Panc1 (cell line): ENCODE data around the gene PHC2. TPM values are rescaled to one million over a fixed set of nuclear protein-coding genes. Genes with fewer than 3 reads are reported as not detected.

Experiments
- ATAC-seq: fragments of 200-7000 bp; cut with Tn5 transposase; 2 replicates; pipeline ENCODE4 v1.9.1; 2020; ENCODE audit warnings: mild to moderate bottlenecking, moderate library complexity
- BruUV-seq: library from RNA; stranded (reverse); fragments of 400-500 nt; replicated peaks from 2 replicates; lab custom pipeline; 2021; lab: Mats Ljungman, UMichigan
- CTCF ChIA-PET: fragments of 300-600 bp; sonication (Branson Sonifier 250); formaldehyde crosslinking; loops from one replicate; lab custom pipeline; 2022; ENCODE audit warnings: antibody characterized with exemption; lab: Charles Lee
- POLR2A ChIA-PET: fragments of 300-600 bp; sonication (Branson Sonifier 250); formaldehyde crosslinking; loops from one replicate; lab custom pipeline; 2022; ENCODE audit warnings: antibody characterized with exemption; lab: Charles Lee
- DNase-seq: peaks from one replicate; pipeline ENCODE4 v3.0.0-alpha.2; 2010; ENCODE audit warnings: low read depth, low spot score
- H3K27ac ChIP-seq: 2 replicates; pipeline ENCODE4 v1.5.1; 2011; ENCODE audit warnings: mild to moderate bottlenecking, low read length, inconsistent platforms
- H3K27me3 ChIP-seq: fragments of 200-500 bp; sonication (Bioruptor generic); 2 replicates; pipeline ENCODE4 v1.6.0; 2014; ENCODE audit warnings: low read length, inconsistent platforms; ENCODE audit not compliant: control insufficient read depth, insufficient read depth
- H3K36me3 ChIP-seq: fragments of 200-500 bp; sonication (Bioruptor generic); 2 replicates; pipeline ENCODE4 v1.5.1; 2014; ENCODE audit warnings: inconsistent platforms, mild to moderate bottlenecking, low read length, moderate library complexity; ENCODE audit not compliant: control insufficient read depth, insufficient read depth
- H3K4me1 ChIP-seq: 2 replicates; pipeline ENCODE4 v1.5.1; 2011; ENCODE audit warnings: inconsistent platforms, mild to moderate bottlenecking, low read length, moderate library complexity; ENCODE audit not compliant: control insufficient read depth, insufficient read depth
- H3K4me3 ChIP-seq, 2 experiments: 2 replicates each; pipeline ENCODE4 v1.5.1; 2011 to 2012; ENCODE audit warnings: low read depth in 2 of 2, low read length in 2 of 2, mild to moderate bottlenecking in 2 of 2, inconsistent platforms in 1 of 2, moderate library complexity in 1 of 2
- H3K9me3 ChIP-seq: fragments of 200-500 bp; sonication (Bioruptor generic); 2 replicates; pipeline ENCODE4 v1.5.1; 2014; ENCODE audit warnings: low read depth, mild to moderate bottlenecking, inconsistent platforms, low read length, moderate library complexity; ENCODE audit not compliant: control insufficient read depth, insufficient read depth
- CTCF ChIP-seq: fragments of 450-650 bp; IDR thresholded peaks from 2 replicates; pipeline ENCODE4 v1.5.1; 2017; ENCODE audit warnings: mild to moderate bottlenecking
- POLR2AphosphoS5 ChIP-seq: IDR thresholded peaks from 2 replicates; pipeline ENCODE4 v1.6.1; 2012; ENCODE audit warnings: mild to moderate bottlenecking, low read depth, low read length, moderate library complexity
- REST ChIP-seq, 2 experiments: IDR thresholded peaks; 2 replicates each; pipeline ENCODE4 v1.6.1; 2011 to 2012; ENCODE audit warnings: low read depth in 2 of 2, control low read depth in 1 of 2, low read length in 1 of 2, mild to moderate bottlenecking in 1 of 2, moderate library complexity in 1 of 2; ENCODE audit not compliant: insufficient read depth in 1 of 2
- SIN3A ChIP-seq: IDR thresholded peaks from 2 replicates; pipeline ENCODE4 v1.6.1; 2012; ENCODE audit warnings: low read depth, mild to moderate bottlenecking, low read length, moderate library complexity, borderline replicate concordance; ENCODE audit not compliant: insufficient read depth
- TCF7L2 ChIP-seq: IDR thresholded peaks from 2 replicates; pipeline ENCODE4 v1.6.1; 2011; ENCODE audit warnings: mild to moderate bottlenecking, low read depth, low read length, inconsistent platforms
- in situ Hi-C: cut with HindIII; loops from 2 replicates; pipeline ENCODE4 v1.10.0; 2016; ENCODE audit warnings: low sequenced_read_pairs, low pct_unique_long_range_greater_than_20kb
- intact Hi-C: fragments of 100-400 bp; cut with micrococcal nuclease; formaldehyde crosslinking; loops from one replicate; pipeline ENCODE4 v1.10.0; 2022; ENCODE audit not compliant: unreplicated experiment
- total RNA-seq: library from RNA; stranded (reverse); gene quantifications from one replicate; pipeline ENCODE4 v1.2.1, GENCODE V29; 2021; ENCODE audit not compliant: unreplicated experiment

PHC2 gene
- total RNA-seq, 1 experiment from 2014 or later = 122 TPM

GRCh38 chr1:33316601-33317000 lies 114.3 kb downstream of the PHC2 start:
- DNase-seq = no peak
- ChIA-PET POLR2A (no interaction called here), CTCF (no interaction called here)
- no peaks in the 10 kb centered on the region for H3K9me3 ChIP-seq
- no peak overlapping the region for H3K4me3 ChIP-seq
- TF ChIP-seq REST (IDR thresholded peaks at IDR 0.05; ENCODE audit: insufficient read depth in 1 of 2, low read depth in 2 of 2, low read length in 1 of 2) (no peak), POLR2AphosphoS5 (no peak), SIN3A (no peak), CTCF (no peak), TCF7L2 (no peak)
- H3K27ac ChIP-seq = no peak overlapping the region
- in situ Hi-C loops = no loop called here
- no peaks in the 10 kb centered on the region for H3K27me3 ChIP-seq
- no peak for ATAC-seq
- H3K4me1 ChIP-seq = no peaks in the 10 kb centered on the region
- BruUV-seq = no TSS peak
- no peaks in the 10 kb centered on the region for H3K36me3 ChIP-seq
- intact Hi-C loops = no loop called here

- POLR2A ChIA-PET = no interaction called here
- in situ Hi-C loops = no loop called here
- Histone ChIP-seq H3K9me3 (no peaks in the 10 kb centered on the region), H3K4me3 (no peak overlapping the region), H3K27me3 (no peaks in the 10 kb centered on the region), H3K36me3 (no peaks in the 10 kb centered on the region), H3K4me1 (no peaks in the 10 kb centered on the region), H3K27ac (no peak overlapping the region)
- BruUV-seq = no TSS peak
- no peak for TF ChIP-seq SIN3A
- DNase-seq (no peak), ATAC-seq (no peak)
- CTCF ChIA-PET = no interaction called here
- intact Hi-C loops = no loop called here
Observed at GRCh38 chr1:33314416-33314815, 116.5 kb downstream of the PHC2 start.

- DNase-seq (no peak), ATAC-seq (no peak; the same call in 1 of the 2 replicates)
- no peak overlapping the region for H3K4me3 ChIP-seq
- H3K27ac ChIP-seq = no peak overlapping the region
- CTCF ChIA-PET = no interaction called here
- intact Hi-C loops = no loop called here
- TF ChIP-seq CTCF (no peak), SIN3A (no peak), REST (IDR thresholded peaks at IDR 0.05; ENCODE audit: insufficient read depth in 1 of 2, low read depth in 2 of 2, low read length in 1 of 2) (no peak), TCF7L2 (no peak), POLR2AphosphoS5 (no peak)
- BruUV-seq = no TSS peak
- no peaks in the 10 kb centered on the region for H3K9me3 ChIP-seq
- POLR2A ChIA-PET = interaction anchor here (0.6 to 0.7 kb wide), 2 partner anchors 95 to 399 kb away, joined by 4 to 9 read pairs; no protein-coding TSS in a partner anchor
- no peaks in the 10 kb centered on the region for H3K4me1 ChIP-seq
- H3K36me3 ChIP-seq = no peaks in the 10 kb centered on the region
- in situ Hi-C loops = no loop called here
- no peaks in the 10 kb centered on the region for H3K27me3 ChIP-seq
Observed at GRCh38 chr1:33312413-33312749, 118.5 kb downstream of the PHC2 start.
